ENCODE measurements around the gene NAV2.
"Not testable (repeated sequence)": the region's sequence is repeated elsewhere in the genome, so short reads cannot be mapped to it uniquely, and the experiment has no call there.

The NAV2 gene

DNA sequence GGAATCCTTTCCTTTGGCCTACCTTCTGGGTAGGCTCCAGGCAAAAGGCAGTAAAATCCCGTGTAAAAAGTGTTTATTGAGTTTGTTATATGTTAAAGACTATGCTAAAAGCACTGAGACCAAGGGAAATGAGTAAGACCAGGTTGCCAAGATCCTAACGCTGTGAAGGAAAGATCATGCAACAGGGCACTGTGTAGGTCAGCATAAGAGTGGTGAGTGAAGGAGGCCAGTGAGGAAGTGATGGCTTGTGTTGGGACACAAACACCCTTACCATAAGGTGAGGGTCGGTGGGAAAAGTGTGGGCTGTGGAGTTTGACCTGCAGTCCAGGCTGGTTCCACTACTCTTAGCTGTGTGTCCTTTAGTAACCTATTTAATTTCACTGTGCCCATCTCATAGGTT, 245.6 kb downstream of the NAV2 start:
- DNase-seq, result no peak

GRCh38 chr11:19959210-19959609, 246.6 kb downstream of the NAV2 start:
- no peak for DNase-seq

GRCh38 chr11:19959648-19960059, 247.0 kb downstream of the NAV2 start:
- no peak for DNase-seq

- DNase-seq, result not testable (repeated sequence)
These were observed 247.8 kb downstream of the NAV2 start for GRCh38 chr11:19960410-19960809.

DNA sequence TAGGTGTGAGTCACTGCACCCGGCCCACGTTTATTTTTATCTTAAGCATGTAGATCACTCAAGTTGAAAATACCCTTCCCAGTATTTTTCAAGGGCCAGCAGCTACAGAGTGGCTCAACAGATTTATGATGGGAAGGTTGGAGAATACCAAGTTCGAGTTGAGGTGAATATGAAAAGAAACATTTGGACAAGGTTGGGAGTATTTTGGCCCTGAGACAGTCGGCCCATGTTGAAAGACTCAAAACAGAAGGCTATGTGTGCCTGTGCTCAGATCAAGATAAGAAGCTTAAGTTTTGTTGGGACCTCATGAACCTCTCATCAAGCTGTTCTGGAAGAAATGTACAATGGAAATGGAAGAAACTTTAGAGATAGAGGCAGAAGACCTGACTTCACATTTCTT, 248.6 kb downstream of the NAV2 start:
- DNase-seq, result no peak

DNA sequence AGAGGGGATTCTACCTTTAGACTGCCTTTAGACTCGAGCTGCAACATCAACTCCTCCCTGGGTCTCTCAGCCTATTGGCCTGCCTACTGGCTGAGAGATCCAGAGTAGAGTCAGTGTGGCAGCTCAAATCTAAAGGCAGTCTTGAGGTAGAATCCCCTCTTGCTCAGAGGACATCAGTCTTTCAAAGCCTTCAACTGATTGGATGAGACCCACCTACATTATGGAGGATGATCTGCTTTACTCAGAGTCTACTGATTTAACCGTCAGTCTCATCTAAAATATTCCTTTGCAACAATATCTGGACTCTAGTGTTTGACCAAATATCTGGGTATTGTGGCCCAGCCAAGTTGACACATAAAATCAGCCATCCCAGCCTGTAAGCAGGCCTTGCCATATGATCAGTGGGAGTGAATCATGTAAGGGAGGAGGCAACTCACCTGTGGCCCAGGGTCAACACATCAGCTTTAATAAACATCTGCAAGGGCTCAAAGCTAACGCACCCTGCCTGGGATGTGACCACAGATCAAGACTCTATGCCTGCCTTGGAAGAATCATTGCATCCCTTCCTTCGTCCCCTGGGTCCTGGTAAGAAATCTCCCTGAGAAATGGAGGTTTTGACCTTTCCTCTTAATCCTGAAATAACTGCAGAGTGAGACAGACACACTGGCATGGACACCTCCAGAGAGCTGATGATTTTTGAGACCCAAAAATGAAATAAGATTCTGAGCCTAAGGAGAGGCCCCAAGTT, 249.6 kb downstream of the NAV2 start:
- DNase-seq, result no peak

DNA sequence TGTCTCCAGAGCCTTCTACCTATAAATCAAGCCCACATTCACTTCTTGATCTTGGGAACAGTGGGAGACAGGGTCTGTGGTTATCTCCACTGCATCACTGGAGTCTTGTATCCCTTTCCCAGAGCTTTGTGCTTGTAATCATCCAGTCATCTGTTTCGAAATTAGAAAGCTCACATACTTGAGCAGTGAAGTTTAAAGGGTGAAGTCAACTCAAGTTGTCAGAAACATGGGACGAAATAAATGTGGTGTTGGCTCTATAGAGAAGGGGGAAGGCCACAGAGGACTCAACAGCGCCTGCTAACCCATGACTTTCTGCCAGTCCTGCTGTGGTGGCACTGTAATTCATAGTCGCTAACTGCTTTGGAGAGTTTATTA, 250.2 kb downstream of the NAV2 start:
- DNase-seq, result no peak

DNA sequence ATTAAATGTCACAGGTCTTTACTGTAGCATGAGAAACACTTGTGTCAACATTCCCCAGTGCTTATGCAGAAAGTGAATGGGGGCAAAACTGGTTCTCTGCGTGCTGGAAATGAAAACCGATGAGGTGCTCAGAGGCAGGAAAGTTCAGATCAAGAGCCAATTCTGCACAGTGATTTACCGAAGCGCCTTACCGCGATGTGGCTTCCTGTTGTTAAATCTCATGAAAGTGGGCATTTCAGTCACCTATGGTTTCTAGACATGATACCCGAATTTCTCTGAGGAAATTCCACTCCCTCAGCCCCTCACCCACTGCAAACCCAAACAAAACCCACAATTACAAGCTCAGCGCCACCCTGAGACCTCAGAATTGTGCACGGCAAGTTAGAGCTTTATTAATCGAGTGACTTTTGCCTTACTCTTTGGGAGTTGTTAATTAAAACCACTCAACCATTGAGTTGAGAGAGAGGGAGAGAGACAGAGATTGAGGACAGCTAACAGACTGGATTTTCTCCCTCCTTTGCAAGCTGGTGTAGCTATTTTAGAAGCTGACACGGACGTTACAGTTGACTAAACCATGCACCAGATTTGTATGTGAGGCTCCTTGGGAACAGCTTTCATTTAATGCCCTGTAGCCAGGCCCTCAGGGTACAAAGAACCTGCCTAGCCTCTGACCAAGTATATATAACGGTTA, 251.2 kb downstream of the NAV2 start:
- no peak for DNase-seq

DNA sequence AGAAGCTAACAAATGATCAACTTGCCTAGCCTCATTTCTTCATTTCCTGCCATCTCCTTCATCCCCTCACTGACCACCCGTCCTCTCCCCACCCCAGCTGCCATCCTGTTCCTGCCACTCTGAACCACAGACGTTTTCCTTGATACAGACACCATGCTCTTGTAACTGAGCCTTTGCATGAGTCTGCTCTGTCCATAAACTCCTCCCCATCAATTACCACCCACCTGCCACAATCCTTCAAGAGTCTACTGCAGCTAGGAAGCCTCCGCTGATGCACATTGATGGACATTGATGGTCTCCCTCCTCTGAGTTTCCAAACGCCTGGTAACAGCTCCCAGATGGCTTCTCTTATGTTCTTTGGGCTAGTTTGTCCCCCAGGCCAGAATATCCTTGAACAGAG, 253.8 kb downstream of the NAV2 start:
- no peak for DNase-seq

DNA sequence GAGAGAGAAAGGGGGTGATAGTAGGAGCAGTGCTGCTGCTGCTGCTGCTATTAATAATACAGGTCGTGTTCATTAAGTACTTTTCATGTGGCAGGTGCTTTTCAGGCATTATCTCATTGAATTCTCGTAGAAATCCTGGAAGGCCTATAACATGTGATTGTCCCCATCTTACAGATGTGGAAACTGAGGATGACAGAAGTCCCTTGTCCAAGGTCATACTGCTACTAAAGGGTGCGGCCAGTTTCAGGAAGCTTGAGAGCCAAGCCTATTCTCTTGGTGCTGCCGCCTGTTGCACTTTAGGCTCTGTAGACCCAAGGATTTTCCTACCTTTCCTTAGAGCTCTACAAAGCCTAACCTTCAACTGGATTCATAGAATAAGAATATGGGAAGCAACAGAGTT, 254.3 kb downstream of the NAV2 start:
- no peak for DNase-seq

- DNase-seq, result no peak
These were observed 255.2 kb downstream of the NAV2 start for GRCh38 chr11:19967787-19968186.

DNA sequence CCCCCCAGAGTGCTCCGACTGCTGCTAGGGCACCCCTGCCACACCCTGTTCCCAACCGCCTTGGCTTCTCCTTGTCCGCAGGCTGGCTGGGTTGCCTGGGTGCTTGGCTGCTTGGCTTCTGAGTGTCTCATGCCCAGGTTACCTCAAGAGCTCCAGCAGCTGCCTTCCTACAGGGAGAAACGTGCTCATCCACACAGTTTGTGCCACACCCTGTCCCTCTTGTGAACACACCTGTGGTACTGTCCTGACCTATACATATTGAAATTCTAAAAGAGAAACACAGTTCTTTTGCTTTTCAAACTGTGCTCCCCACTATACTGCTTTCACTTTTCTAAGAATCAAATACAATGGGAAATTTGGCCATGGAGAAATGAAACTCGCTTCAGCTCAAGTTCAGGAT, 256.2 kb downstream of the NAV2 start:
- DNase-seq, result no peak

DNA sequence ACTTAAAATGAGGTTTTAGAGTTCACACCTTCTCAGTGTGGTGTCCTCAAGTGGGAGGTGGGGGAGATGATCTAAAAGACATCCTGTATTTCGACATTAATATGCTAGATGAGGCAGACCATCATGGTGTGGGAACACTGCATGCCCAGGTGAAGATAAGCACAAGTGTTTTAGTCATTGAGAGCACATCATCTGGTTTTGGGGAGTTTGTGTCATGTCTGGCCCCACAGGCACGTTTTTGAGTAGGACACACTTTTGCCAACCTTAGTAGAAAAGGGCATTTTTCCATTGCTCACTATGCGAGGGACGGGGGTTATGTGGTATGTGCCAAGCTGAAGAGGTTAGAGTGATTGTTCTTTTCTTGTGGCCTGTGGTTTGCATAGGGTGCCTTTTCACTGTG, 258.3 kb downstream of the NAV2 start:
- DNase-seq, result no peak

- DNase-seq, result no peak
These were observed 259.5 kb downstream of the NAV2 start for GRCh38 chr11:19972091-19972490.

- DNase-seq, result no peak
These were observed 260.0 kb downstream of the NAV2 start for GRCh38 chr11:19972651-19973050.

DNA sequence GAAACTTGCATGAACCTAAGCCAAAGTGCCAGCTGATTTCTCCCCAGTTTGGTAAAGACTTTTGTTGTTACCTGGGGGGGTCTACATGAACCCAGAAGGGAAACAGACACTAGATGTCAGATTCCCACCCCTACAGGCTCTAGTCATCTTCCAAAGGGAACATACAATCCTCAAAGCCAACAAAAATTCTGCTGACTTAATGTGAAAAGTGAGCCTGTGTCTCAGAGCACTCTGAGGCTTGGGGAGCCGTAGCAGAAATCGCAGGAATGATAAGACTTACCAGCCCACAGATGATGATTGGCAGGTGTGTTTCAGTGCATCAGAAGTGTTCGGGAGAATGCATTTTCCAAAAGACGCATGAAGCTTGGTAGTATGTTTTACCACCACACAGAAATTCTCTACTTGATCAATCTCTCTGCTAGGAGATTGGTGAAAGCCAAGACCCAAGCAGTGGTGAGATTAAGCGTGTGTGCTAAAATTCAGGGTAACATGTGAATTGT, 260.5 kb downstream of the NAV2 start:
- DNase-seq, result no peak

DNA sequence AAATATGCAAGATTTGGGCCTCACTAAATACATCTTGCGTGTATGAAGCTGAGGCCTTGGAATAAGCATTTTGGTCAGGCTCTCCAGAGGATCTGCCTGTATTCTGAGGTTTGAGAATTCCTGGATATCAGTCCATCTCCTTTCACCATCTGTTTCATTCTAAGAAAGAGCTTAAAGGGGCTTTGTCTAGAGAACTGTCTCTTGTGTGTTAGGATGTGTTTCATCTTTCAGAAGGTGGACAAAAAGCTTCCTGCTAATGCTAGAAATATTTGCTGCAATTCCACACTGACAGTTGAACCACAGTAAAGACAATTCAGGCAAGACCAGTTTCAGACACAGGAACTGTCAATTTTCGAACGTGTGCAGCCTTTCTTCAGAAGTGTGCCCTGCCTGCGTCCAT, 262.2 kb downstream of the NAV2 start:
- no peak for DNase-seq

DNA sequence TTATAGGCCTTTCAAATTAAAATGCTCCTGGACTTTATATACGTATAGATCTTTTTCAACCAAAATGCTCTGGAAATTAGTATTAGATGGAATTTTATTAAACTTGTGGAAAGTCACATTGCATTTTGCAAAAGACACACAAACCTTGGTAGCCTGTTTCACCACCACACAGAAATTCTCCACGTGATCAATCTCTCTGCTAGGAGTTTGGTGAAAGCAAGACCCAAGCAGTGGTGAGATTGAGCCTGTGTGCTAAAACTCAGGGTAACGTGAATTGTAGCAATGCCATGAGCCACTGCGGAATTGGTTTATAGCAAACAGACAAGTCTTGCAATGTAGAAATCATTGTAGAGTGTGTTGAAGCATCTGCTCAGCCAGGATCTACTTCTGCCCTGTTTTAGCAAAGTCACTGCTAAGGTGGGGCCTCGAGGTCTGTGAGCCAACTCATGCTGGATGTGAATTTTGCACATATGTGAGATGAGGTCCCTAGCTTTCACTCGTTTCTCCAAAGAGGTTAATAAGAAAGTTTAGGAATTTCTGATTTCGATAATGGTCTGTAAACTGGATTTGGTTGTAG, 262.9 kb downstream of the NAV2 start:
- no peak for DNase-seq

- DNase-seq, result no peak
These were observed 263.8 kb downstream of the NAV2 start for GRCh38 chr11:19976281-19976941.

DNA sequence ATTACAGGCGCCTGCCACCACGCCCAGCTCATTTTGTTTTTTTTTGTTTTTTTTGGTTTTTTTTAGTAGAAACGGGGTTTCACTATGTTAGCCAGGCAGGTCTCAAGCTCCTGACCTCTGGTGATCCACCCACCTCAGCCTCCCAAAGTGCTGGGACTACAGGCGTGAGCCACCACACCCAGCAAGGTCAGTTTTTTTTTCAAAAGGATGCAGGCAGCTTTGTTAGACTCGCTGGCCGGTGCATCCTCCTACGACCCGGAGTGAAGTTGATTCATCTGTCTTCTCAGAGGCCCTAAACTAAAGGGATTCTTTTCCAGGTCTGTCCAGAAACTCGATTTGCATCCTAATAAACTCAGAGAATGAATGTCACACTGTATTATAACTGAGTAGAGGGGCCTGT, 265.3 kb downstream of the NAV2 start:
- DNase-seq, result no peak

DNA sequence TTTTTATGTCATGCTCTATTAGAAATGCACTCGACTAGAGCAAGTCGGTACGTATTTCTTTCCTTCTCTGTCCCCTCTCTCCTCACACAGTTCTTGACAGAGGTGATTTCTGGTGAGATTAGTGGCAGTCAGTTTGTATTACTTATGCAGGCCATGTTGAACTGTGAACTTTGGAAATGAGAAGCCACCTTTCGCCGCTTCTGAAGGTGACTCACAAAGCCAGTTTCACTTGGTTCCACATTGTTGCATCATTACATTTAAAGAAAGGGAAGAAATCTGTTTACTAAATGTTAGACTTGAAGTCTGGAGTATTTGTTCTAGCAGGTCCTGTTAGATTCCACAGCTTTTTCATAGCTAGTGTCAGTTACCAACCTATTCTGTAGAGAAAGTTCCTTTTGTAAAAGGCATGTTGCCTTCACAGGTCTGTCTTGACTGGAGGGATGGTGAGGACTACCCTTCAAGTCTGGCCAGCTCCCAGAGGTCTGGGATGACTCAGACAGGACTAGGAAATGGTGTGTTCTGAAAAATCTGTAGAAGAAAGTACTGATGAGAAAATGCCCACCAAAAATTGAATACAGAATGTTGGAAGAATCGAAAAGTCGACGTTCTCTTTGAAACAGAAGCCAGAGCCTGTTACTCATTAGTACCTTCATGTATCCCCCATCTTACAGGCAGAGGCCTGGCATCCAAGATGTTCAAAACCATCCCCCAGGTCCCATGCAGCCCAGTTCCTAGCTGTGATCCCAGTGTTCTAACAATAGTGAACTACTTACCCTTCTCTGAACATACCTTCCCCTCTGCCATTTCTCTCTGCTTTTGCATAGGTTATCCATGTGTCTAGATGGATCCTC, 266.3 kb downstream of the NAV2 start:
- no peak for DNase-seq

DNA sequence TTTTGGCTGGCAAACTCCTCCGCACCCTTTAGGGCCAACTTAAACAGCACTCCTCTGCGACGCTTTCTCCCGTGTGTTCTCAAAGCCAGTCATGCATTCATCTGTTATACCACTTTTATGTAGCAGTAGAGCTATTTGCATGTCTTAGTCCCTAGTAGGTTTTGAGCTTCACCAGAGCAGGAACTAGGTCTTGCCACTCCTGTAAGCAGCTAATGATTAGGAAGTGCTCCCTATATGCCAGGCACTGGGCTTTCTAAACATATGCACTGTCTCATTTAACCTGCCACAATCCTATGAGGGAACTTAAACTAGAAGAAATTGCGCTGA, 266.8 kb downstream of the NAV2 start:
- DNase-seq, result no peak

DNA sequence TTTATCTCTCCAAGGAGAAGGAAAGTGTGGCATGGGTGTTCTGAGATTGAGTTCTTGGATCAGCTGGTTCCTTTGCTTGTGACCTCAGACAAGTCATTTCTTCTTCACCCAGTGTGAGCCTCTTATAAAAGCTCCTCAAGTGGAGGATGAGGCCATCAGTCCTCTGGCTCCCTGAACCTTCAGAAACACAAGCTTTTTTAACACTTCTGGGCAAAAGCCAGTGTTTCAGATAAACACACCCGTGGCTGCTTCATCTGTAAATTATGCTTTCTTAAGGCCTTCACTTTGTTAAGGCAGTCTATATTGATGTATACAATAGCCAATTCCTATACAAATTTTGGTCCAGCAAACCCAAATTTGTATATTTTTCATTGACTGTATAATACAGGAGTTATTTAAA, 267.8 kb downstream of the NAV2 start:
- no peak for DNase-seq

All from cerebellar nuclear complex (tissue), 1 donor.